Measurements from ENCODE around the gene NOX5.

DNA sequence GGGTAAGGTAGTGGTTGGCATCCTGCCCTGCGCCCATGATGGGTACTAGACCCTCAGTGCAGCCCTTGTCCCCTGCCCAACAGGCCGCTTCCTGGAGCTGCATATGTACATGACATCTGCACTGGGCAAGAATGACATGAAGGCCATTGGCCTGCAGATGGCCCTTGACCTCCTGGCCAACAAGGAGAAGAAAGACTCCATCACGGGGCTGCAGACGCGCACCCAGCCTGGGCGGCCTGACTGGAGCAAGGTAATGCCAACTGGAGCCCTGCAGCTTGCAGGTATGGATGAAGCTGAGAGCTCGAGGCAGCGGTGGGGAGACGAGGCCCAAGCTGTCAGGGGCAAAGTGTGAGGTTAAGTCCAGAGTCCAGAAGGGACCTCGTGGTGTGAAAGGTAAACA, 40.8 kb downstream of the NOX5 start:
- TF ChIP-seq, protein P1, sequence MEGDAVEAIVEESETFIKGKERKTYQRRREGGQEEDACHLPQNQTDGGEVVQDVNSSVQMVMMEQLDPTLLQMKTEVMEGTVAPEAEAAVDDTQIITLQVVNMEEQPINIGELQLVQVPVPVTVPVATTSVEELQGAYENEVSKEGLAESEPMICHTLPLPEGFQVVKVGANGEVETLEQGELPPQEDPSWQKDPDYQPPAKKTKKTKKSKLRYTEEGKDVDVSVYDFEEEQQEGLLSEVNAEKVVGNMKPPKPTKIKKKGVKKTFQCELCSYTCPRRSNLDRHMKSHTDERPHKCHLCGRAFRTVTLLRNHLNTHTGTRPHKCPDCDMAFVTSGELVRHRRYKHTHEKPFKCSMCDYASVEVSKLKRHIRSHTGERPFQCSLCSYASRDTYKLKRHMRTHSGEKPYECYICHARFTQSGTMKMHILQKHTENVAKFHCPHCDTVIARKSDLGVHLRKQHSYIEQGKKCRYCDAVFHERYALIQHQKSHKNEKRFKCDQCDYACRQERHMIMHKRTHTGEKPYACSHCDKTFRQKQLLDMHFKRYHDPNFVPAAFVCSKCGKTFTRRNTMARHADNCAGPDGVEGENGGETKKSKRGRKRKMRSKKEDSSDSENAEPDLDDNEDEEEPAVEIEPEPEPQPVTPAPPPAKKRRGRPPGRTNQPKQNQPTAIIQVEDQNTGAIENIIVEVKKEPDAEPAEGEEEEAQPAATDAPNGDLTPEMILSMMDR (IDR thresholded peaks at IDR 0.05), result no peak
- TF ChIP-seq ELK1 (IDR thresholded peaks at IDR 0.05; ENCODE audit: low read depth, low read length), result no peak

Measured in A549 (cell line).